IMR-90 (cell line): ENCODE results near the gene NLGN1.

Experiments used
- MAFK ChIP-seq: IDR thresholded peaks from 2 replicates; pipeline ENCODE4 v1.6.1; 2012; ENCODE audit warnings: low read depth, low read length, improper control_type of control experiment
- POLR2A ChIP-seq: IDR thresholded peaks from 2 replicates; pipeline ENCODE4 v1.6.1; 2012; ENCODE audit warnings: mild to moderate bottlenecking, low read depth, low read length
- SMC3 ChIP-seq: fragments of 150-350 bp; IDR thresholded peaks from 2 replicates; pipeline ENCODE4 v1.6.1; 2016; ENCODE audit warnings: low read depth, mild to moderate bottlenecking, antibody characterized with exemption, low read length, moderate library complexity
- TF ChIP-seq, protein P1 (sequence below): conservative IDR thresholded peaks from 2 replicates; pipeline ENCODE4 v1.5.1; 2012; ENCODE audit warnings: mild to moderate bottlenecking, low read depth, low read length, improper control_type of control experiment

GRCh38 chr3:173755161-173755560 is 357.6 kb downstream of the NLGN1 start:
- TF ChIP-seq, protein P1, sequence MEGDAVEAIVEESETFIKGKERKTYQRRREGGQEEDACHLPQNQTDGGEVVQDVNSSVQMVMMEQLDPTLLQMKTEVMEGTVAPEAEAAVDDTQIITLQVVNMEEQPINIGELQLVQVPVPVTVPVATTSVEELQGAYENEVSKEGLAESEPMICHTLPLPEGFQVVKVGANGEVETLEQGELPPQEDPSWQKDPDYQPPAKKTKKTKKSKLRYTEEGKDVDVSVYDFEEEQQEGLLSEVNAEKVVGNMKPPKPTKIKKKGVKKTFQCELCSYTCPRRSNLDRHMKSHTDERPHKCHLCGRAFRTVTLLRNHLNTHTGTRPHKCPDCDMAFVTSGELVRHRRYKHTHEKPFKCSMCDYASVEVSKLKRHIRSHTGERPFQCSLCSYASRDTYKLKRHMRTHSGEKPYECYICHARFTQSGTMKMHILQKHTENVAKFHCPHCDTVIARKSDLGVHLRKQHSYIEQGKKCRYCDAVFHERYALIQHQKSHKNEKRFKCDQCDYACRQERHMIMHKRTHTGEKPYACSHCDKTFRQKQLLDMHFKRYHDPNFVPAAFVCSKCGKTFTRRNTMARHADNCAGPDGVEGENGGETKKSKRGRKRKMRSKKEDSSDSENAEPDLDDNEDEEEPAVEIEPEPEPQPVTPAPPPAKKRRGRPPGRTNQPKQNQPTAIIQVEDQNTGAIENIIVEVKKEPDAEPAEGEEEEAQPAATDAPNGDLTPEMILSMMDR = no peak
- TF ChIP-seq POLR2A = no peak
- peak; percentile 50 for TF ChIP-seq MAFK
- no peak for TF ChIP-seq SMC3
